ENCODE data around the gene PHYH.
"Not testable (repeated sequence)": the region's sequence is repeated elsewhere in the genome, so short reads cannot be mapped to it uniquely, and the experiment has no call there.

PHYH gene

GRCh38 chr10:13270877-13271551 is 28.9 kb downstream of the PHYH start:
- DNase-seq, result no peak

DNA sequence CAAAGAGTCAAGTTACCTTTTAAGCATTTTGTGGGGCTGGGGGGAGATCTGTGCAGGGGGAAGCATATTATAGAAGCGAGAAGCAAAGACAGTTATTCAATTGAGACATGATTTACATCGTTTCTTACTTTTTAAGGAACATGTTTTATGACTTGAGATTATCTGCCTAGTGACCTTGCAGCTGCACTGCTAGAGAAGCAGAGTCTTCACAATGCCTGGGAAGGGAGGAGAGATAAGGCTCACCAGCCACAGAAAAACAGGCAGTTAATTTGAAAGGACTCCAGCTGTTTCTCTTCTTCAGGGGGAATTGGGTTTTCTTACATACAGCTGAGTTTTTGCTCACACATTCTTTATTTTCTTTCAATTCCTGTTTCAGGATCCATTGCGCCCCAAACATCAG is 31.0 kb downstream of the PHYH start:
- no peak for DNase-seq

DNA sequence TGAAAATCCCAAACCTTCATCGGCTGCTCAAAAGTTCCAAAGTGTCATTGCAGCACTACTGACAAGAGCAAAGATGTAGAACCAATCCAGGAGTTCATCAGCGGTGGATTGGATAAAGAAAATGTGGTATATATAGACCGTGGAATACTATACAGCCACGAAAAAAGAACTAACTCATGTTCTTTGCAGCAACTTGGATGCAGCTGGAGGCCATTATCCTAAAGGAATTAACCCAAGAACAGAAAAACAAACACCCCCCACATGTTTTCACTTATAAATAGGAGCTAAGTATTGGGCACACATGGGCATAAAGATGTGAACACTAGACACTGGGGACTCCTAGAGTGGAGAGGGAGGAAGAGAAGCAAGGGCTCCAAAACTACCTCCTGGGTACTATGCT is 31.6 kb downstream of the PHYH start:
- no peak for DNase-seq

DNA sequence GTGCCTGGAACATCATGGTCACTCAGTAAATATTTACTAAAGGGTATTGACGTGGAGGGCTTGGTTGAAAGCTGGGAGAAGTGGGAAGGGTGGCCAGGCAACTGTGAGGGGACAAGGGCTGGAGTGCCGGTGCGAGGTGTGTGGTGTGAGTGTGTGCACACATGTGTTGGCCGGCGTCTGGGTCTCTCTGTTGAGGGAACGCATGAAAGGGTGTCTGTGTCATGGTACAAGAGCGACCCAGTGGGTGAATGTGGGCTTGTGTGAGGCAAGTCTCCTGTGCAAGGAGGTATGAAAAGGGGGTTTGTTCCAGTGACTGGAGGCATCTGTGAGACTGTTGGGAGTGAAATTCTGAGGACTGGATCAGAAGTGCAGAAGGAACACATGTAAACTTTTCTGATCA is 36.3 kb downstream of the PHYH start:
- DNase-seq, result no peak

GRCh38 chr10:13262433-13262832 is 37.4 kb downstream of the PHYH start:
- no peak for DNase-seq

DNA sequence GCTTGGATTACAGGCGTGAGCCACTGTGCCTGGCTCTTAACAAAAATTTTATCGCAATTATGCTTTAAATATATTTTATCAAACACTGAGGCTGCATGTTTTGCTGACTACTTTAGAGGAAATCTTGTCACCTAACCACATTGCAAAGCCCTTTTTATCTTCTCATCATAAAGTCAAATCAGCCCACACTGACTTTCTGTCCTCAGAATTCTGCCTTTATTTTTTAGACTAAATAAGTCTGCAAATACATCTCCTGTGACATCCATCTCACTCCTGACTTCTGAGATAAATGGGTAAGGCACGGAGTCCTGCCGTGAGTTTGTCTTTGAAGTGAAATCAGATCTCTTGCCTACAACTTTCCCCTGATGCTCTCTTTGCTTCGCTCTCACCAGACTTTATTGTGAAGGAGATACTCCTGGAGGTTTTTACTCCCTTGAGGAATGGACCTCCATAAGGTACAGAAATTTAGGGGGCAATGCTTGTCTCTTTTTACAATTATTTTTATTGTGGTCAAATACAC is 42.2 kb downstream of the PHYH start:
- DNase-seq, result no peak

- DNase-seq, result no peak
These were observed 43.2 kb downstream of the PHYH start for GRCh38 chr10:13256627-13257026.

DNA sequence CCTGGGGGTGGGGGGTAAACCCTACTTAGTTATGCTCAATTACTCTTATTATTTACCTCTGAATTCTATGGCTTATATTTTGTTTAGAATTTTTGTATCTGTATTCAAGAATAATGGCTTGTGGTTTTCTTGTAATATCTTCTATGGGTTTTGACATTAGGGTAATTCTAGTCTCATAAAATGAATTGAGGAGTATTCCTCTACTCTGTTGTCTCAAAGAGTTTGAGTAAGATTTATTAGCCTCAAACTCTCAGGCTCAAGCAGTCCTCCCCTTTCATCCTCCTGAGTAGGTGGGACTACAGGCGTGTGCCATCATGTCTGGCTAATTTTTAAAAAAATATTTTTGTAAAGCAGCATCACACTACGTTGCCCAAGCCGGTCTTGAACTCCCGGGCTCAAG is 46.1 kb downstream of the PHYH start:
- no peak for DNase-seq

DNA sequence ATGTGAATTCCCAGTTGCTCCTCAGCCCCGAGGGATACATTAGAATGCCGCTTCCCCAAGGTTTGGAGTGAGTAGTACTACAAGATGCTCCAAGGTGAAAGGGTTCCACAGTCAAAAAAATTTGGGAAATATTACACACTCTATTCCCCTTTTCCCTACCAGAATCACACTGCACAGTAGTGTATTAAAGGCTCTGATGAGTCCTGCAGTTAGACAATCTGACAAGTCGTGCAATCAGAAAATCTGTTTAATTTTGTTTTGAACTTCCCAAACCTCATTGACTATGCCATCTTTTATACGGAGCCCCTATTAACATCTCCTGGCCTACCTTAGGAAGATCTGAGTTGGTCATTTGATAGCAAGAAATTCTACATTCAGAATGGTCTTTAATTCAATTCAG is 52.1 kb downstream of the PHYH start:
- no peak for DNase-seq

- no peak for DNase-seq
These were observed 52.6 kb downstream of the PHYH start for GRCh38 chr10:13247246-13247645.

DNA sequence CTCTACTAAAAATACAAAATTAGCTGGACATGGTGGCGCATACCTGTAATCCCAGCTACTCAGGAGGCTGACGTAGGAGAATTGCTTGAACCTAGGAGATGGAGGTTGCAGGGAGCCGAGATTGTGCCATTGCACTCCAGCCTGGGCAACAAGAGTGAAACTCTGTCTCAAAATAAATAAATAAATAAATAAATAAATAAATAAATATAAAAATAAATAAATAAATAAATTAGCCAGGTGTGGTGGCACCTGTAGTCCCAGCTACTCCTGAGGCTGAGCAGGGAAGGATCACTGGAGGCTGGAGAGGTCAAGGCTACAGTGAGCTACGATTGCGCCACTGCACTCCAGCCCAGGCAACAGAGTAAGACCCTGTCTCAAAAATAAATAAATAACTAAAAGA is 57.6 kb downstream of the PHYH start:
- not testable (repeated sequence) for DNase-seq

GRCh38 chr10:13241613-13242012 is 58.3 kb downstream of the PHYH start:
- DNase-seq, result no peak

DNA sequence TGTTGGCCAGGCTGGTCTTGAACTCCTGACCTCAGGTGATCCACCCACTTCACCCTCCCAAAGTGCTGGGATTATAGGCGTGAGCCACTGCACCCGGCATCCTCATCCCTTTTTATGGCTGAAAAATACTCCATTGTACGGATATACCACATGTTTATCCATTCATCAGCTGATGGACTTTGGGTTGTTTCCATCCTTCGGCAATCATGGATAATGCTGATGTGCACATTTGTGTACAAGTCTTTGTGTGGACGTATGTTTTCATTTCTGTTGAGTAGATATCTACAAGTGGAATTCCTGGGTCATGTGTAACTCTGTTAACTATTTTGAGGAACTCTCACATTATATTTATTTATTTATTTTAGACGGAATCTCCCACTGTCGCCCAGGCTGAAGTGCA is 59.9 kb downstream of the PHYH start:
- DNase-seq, result no peak

DNA sequence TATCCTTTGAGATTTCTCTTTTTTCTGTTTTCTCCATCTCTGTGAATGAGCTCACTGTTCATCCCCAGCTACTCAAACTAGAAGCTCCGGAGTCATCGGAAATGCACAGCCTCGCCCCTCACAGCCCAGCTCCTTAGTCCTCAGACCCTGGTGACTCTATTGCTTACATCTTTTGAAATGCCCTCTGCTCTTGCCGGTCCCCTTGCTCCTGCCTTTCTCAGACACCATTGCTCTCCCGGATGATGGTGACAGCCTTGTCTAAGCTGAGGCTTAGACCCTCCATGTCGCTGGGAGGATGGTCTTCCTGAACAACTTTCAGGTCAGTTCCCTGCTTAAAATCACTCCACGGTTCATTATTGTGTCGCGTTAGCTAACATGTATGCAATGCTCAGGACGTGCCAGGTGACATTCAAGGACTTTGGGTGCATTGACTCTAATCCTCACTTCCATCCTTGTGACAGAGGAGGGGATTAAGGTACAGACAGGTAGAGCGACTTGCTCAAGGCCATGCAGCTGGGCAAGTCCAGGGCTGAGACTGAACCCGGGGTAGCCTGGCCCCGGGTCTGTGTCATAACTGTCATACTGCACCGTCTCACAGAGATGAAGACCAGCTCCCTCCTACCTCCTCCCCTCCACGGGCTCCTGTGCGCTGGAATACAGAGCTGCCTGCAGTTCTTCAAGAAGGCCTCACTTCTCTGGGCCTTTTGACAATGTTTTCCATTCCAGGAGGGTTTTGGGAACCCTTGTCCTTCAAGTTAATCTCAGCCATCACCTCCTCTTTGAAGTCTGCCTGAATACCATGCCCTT is 61.4 kb downstream of the PHYH start:
- DNase-seq, result no peak

DNA sequence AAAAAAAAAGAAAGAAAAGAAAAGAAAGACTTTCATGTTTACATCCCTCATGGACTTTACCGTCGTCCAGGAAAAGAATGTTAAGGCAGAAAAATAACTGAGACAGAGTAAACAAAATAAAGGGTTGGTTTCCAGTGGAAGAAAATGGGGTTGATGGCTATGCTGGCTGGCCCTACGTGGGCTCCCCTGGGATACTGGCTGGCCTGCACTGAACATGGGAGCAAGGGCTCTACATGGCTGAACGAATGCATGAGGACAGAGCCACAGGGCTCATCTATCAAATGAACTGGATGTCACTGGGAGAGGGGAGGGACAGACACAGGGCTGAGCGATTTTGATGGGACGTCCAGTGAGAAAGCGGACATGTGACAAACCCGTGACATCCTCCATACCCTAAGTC is 63.2 kb downstream of the PHYH start:
- DNase-seq, result no peak

- DNase-seq, result not testable (repeated sequence)
These were observed 65.1 kb downstream of the PHYH start for GRCh38 chr10:13234736-13235135.

DNA sequence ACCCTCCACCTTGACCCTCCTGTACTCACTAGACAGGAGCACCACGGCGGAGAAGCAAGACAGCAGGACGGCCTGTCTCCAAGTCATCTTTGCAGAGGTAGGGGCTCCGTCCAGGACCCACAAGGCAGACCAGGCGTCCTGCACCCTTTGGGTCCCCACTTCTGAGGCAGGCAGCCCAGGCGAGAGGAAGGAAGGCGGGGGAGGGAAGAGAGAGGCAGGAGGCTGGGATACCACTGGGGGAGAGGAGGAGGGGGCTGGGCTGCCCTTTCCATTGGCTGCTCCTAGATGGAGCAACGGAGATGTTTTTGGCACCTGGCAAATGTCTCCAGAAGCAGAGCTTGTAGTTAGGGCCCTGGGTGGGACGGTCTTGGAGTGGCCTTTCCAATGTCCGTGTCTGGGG is 65.7 kb downstream of the PHYH start, which contains the start of gene UCMA:
Gene UCMA, minus strand, starts transcription at position 203 of the 400 bp plus-strand sequence. Its CDS starts 116 bp downstream, at position 87.
- DNase-seq, result no peak

DNA sequence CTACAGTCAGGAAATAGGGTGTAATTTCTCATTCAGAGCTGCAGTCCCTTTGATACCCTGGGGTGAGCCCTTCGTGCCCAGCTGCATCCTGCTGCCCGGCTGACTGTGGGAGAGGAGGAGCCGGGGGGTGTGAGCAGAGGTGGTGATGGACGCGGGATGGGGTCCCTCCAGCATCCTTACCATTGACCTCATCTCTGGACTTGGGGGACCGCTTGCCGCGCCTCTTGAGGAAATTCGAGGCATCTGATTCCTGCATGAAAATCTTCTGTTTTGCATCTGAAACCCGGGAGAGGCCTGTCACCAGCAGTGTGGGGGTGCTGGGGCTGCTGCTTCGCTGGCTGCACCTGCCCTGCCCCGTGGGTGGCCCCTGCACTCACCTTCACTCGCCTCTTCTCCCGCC is 66.5 kb downstream of the PHYH start:
- no peak for DNase-seq

DNA sequence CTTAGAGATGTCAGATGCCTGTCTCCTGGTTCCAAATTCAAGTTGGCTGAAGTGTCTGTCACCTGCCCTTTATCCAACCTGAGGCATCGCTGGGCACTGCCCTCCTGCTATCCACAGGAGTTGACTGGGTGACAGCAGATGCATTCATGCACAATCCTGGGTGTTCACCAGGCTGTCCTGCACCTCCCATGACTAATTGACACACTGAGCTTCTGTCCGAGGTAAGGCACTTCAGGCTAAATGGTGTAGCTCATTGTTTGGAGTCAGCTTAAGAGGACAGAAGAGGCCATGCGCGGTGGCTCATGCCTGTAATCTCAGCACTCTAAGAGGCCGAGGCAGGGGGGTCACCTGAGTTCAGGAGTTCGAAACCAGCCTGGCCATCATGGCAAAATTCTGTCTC is 68.1 kb downstream of the PHYH start:
- DNase-seq, result no peak

GRCh38 chr10:13231190-13231589 is 68.7 kb downstream of the PHYH start:
- DNase-seq, result no peak
